HUES64 (cell line): ENCODE measurements around the gene CHRNA9. TPM values are rescaled to one million over a fixed set of nuclear protein-coding genes. Genes with fewer than 3 reads are reported as not detected.
"Not testable (repeated sequence)": the region's sequence is repeated elsewhere in the genome, so short reads cannot be mapped to it uniquely, and the experiment has no call there.

ENCODE experiments used
- H3K27ac ChIP-seq: 2 replicates; pipeline ENCODE4 v1.7.0; 2013; ENCODE audit warnings: low read depth, low read length, inconsistent platforms
- H3K27me3 ChIP-seq: 2 replicates; pipeline ENCODE4 v1.6.1; 2013; ENCODE audit warnings: mild to moderate bottlenecking, low read length; ENCODE audit not compliant: insufficient read depth
- H3K36me3 ChIP-seq: 2 replicates; pipeline ENCODE4 v1.6.1; 2013; ENCODE audit warnings: mild to moderate bottlenecking, low read length; ENCODE audit not compliant: insufficient read depth
- H3K4me1 ChIP-seq: 2 replicates; pipeline ENCODE4 v1.6.1; 2013; ENCODE audit warnings: mild to moderate bottlenecking, low read length, moderate library complexity; ENCODE audit not compliant: insufficient read depth
- H3K4me3 ChIP-seq: 2 replicates; pipeline ENCODE4 v1.5.1; 2013; ENCODE audit warnings: mild to moderate bottlenecking, low read length, moderate library complexity
- H3K9ac ChIP-seq: 2 replicates; pipeline ENCODE4 v1.6.1; 2013; ENCODE audit warnings: mild to moderate bottlenecking, low read depth, low read length
- H3K9me3 ChIP-seq: 2 replicates; pipeline ENCODE4 v1.6.1; 2013; ENCODE audit warnings: low read depth, low read length; ENCODE audit not compliant: insufficient read depth
- WGBS: fragments of 150-250, 120-280 bp; methylation state at CpG from one replicate; pipeline ENCODE4 v1.1.7; 2013; ENCODE audit warnings: missing lambda C conversion rate; 5-methylcytosine and 5-hydroxymethylcytosine counted together
- polyA plus RNA-seq, 2 experiments: library from polyadenylated mRNA; stranded (reverse); fragments of 50-300 nt; gene quantifications; one replicate each; pipeline ENCODE4 v1.2.3, GENCODE V29; 2013

Gene CHRNA9, protein sequence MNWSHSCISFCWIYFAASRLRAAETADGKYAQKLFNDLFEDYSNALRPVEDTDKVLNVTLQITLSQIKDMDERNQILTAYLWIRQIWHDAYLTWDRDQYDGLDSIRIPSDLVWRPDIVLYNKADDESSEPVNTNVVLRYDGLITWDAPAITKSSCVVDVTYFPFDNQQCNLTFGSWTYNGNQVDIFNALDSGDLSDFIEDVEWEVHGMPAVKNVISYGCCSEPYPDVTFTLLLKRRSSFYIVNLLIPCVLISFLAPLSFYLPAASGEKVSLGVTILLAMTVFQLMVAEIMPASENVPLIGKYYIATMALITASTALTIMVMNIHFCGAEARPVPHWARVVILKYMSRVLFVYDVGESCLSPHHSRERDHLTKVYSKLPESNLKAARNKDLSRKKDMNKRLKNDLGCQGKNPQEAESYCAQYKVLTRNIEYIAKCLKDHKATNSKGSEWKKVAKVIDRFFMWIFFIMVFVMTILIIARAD
- polyA plus RNA-seq (2013, experiment 1 of 2): 2.7 TPM
- polyA plus RNA-seq (2013, experiment 2 of 2): 3.0 TPM

DNA sequence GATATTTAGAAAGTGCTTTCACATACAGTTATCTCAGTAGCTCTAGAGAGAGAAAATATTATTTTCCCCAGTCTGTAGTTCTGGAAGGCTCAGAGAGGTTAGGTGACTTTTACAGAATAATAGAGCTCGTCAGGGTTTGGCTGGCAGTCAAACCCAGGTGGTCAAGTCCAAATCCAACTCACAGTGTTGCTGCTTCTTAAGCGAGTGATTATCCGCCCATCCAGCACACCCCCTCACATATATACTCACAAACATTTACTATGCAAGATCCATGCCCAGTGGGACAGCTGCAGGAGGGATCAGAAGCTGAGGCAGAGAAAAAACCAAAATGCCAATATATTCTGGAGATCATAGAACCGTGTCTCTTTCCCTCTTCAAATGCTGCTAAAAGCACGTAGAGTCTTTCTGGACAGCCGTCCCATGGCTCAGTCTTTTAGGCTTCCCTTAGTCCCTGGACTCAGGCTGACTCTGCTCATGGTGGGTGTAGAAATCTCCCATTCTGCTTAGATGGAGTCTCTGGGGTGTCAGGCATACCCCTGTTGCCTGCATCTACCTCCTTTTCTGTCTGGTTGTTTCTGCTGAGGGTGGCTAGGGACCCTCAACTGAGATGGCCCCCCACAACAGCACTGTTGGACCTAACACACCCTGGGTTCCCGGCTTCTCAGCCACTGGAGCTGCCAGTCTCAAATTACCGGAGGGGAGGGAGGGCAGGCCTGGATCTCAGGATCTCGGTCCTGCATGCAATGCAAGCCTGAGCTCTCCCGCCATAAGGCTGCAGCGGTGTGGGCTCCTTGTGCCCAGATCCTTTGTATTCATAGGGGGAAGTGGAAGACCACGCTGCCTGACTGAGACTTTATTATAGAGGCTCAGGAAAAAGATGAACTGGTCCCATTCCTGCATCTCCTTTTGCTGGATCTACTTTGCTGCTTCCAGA, at the start of gene CHRNA9:
TSS of gene CHRNA9 (plus strand) at position 743 of the 934 bp plus-strand sequence. CDS start at position 878, 135 bp downstream.
- WGBS: 51% methylated on average over 12 of the region's 12 CpGs
- Histone ChIP-seq H3K36me3 (no peaks in the 10 kb centered on the region), H3K9me3 (no peaks in the 10 kb centered on the region), H3K4me1 (peaks cover 26% of the 10 kb centered on the region), H3K27me3 (no peaks in the 10 kb centered on the region), H3K4me3 (peak within 1 kb of the TSS; percentile 17; the same call in 1 of the 2 replicates), H3K9ac (peak within 1 kb of the TSS; percentile 18; the same call in 1 of the 2 replicates), H3K27ac (peak within 1 kb of the TSS; percentile 9; the same call in 1 of the 2 replicates)

DNA sequence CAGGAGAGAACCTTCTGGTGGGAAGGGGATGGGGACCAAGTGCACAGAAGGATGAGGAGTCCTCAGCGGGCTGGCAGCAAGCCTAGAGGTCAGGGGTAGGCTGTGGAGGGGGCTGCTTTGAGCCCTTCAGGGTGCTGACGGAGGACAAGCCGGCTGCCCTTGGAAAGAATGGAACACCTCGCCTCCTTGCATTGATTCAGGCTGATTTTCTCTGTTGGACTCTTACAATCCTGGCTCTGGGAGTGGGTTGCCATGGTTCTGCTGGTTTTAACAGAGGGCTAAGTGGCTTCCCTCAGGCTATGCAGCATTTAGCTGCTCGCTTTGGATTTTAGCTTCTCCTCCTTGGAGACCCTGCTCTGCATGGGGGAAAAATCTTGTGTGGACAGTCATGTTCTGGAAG, 49.4 kb upstream of the CHRNA9 start:
- Histone ChIP-seq H3K4me1 (peaks cover 5% of the 10 kb centered on the region; the same call in 1 of the 2 replicates), H3K27ac (no peak overlapping the region), H3K27me3 (no peaks in the 10 kb centered on the region), H3K9ac (no peak overlapping the region), H3K4me3 (no peak overlapping the region), H3K9me3 (no peaks in the 10 kb centered on the region), H3K36me3 (no peaks in the 10 kb centered on the region)
- WGBS: 91% methylated on average over 5 of the region's 5 CpGs

DNA sequence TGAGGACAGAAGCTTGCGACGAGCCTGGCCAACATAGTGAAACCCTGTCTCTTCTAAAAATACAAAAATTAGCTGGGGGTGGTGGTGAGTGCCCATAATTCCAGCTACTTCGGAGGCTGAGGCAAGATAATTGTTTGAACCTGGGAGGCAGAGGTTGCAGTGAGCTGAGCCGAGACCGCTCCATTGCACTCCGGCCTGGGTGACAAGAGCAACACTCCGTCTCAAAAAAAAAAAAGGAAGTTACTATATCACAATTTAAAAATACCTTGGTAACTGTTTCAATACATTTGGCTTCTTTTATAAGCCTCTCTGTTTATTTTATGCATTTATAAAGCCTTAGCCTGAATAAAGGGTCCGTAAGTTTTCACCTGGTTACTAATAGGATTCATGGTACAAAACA, 46.6 kb upstream of the CHRNA9 start:
- Histone ChIP-seq H3K36me3 (no peaks in the 10 kb centered on the region), H3K27me3 (no peaks in the 10 kb centered on the region), H3K4me1 (peaks cover 9% of the 10 kb centered on the region; the same call in 1 of the 2 replicates), H3K9ac (no peak overlapping the region), H3K9me3 (no peaks in the 10 kb centered on the region), H3K27ac (no peak overlapping the region), H3K4me3 (no peak overlapping the region)
- WGBS: 98% methylated on average over 6 of the region's 8 CpGs

DNA sequence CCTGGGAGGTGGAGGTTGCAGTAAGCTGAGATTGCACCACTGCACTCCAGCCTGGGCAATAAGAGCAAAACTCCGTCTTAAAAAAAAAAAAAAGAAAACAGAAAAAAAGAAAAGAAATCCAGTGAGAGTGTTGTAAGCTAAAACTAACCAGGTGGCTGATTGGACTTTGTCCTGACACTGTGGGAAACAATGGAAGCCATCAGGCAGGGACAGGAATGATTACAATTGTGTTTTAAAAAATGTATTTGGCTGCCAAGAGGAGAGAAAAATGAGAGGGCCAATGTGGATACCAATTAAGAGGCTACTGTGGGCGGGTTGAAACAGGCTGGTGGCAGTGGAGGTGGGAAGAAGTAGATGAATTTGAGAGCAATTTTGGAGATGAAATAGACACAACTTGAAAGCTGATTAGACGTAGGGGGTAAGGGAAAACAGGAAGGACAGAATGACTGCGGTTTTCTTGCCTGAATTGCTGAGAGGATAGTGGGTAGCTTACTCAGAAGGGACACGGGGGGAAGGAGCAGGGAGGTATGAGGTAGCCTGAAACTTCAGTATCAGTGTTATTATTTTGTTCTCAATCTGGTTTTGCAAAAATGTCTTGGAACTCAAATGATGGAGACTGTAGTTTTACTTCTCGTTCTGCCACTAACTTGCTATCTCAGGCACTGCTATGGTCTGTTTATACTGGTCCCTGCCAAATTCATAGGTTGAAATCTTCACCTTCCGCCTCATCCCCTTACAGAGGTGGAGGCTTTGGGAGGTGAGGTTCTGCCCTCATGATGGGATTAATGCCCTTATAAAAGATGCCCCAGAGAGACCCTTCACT, 45.6 kb upstream of the CHRNA9 start:
- H3K27me3 ChIP-seq: no peaks in the 10 kb centered on the region
- H3K9me3 ChIP-seq: no peaks in the 10 kb centered on the region
- H3K9ac ChIP-seq: no peak overlapping the region
- H3K36me3 ChIP-seq: no peaks in the 10 kb centered on the region
- peaks cover 9% of the 10 kb centered on the region; the same call in 1 of the 2 replicates for H3K4me1 ChIP-seq
- H3K4me3 ChIP-seq: no peak overlapping the region
- 84% methylated on average over 7 of the region's 7 CpGs for WGBS
- H3K27ac ChIP-seq: no peak overlapping the region

DNA sequence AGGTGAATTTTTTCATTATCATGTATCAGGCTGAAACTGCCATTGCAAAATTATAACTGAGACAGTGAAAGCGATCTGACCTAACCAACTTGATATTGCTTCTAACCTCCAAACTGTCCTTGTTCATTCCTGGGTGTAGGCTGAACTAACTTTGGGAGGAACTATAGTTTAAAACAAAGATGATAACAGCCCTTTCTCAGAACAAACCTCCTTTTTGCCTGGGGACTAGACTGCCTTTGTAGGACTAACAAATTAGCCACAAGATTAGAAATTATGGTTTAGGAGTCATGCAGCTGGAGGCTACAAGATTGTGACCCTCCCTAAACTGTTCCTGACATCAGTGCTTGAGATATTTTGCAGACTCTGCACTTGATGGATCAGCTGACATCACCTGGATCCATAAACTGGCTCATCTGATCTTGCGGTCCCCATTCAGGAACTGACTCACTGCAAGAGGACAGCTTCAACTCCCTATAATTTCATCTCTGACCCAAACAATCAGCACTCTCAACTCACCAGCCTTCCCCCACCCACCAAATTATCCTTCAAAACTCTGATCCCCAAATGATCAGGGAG, 44.4 kb upstream of the CHRNA9 start:
- not testable (repeated sequence) for H3K27ac ChIP-seq, H3K4me3 ChIP-seq, H3K4me1 ChIP-seq, H3K36me3 ChIP-seq, H3K27me3 ChIP-seq, H3K9me3 ChIP-seq, H3K9ac ChIP-seq
- 97% methylated on average over 2 of the region's 2 CpGs for WGBS

DNA sequence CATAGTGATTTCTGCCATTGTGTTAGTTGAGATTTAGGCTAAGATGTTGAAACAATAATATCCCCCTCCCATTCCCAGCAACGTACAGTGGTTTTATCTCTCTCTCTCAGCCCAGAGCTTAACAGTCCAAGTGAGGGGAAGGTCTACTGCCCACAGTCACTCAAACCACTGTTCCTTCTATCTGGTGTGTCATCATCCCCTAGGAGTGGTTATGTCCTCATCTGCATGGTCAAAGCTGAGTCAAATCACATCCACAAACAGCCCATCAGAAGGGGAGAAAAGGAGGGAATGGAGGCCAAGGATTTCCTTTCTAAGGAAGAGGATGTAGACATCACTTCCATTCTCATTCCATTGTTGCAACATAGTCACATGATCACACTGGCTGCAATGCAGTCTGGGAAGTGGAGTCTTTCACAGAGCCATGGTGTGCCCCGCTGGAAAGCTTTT, 42.8 kb upstream of the CHRNA9 start:
- no peak overlapping the region for H3K27ac ChIP-seq
- H3K27me3 ChIP-seq: no peaks in the 10 kb centered on the region
- H3K9me3 ChIP-seq: peaks cover 11% of the 10 kb centered on the region
- H3K4me3 ChIP-seq: no peak overlapping the region
- peaks cover 9% of the 10 kb centered on the region; the same call in 1 of the 2 replicates for H3K4me1 ChIP-seq
- no peak overlapping the region for H3K9ac ChIP-seq
- H3K36me3 ChIP-seq: no peaks in the 10 kb centered on the region
- WGBS: 98% methylated on average over 2 of the region's 2 CpGs

DNA sequence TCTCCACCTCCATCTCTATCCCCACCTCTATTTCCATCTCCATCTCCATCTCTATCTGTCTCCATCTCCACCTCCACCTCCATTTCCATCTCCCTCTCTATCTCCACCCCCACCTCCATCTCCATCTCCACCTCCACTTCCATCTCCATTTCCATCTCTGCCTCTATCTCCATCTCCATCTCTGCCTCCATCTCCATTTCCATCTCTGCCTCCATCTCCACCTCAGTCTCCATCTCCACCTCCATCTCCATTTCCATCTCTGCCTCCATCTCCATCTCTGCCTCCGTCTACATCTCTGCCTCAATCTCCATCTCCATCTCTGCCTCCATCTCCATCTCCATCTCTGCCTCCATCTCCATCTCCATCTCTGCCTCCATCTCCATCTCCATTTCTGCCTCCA, 40.8 kb upstream of the CHRNA9 start:
- H3K9ac ChIP-seq: no peak overlapping the region

DNA sequence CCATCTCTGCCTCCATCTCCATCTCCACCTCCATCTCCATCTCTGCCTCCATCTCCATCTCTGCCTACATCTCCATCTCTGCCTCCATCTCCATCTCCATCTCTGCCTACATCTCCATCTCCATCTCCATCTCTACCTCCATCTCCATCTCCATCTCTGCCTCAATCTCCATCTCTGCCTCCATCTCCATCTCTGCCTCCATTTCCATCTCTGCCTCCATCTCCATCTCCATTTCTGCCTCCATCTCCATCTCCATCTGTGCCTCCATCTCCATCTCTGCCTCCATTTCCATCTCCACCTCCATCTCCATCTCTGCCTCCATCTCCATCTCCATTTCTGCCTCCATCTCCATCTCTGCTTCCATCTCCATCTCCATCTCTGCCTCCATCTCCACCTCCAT, 40.1 kb upstream of the CHRNA9 start:
- H3K4me1 ChIP-seq, H3K27ac ChIP-seq, H3K9ac ChIP-seq, H3K4me3 ChIP-seq, H3K36me3 ChIP-seq, H3K27me3 ChIP-seq: not testable (repeated sequence)
- H3K9me3 ChIP-seq: peaks cover 11% of the 10 kb centered on the region

More for the DNA sequence above, 40.8 kb upstream of the CHRNA9 start:
- H3K36me3 ChIP-seq: no peaks in the 10 kb centered on the region
- H3K4me1 ChIP-seq: peaks cover 9% of the 10 kb centered on the region; the same call in 1 of the 2 replicates
- H3K4me3 ChIP-seq: no peak overlapping the region
- peaks cover 11% of the 10 kb centered on the region for H3K9me3 ChIP-seq
- WGBS: 89% methylated on average over 1 of the region's 1 CpG
- no peak overlapping the region for H3K27ac ChIP-seq
- H3K27me3 ChIP-seq: no peaks in the 10 kb centered on the region

DNA sequence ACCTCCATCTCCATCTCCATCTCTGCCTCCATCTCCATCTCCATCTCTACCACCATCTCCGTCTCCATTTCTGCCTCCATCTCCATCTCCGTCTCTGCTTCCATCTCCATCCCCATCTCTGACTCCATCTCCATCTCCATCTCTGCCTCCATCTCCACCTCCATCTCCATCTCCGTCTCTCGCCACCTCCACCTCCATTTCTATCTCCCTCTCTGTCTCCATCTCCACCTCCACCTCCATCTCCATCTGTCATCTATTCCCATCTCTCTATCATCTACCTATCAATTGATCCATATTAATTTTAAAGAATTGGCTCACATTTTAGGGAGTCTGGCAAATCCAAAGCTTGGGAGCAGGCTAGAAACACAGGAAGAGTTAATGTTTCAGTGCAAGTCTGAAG, 39.6 kb upstream of the CHRNA9 start:
- Histone ChIP-seq H3K36me3 (no peaks in the 10 kb centered on the region), H3K27ac (no peak overlapping the region), H3K4me3 (no peak overlapping the region), H3K9ac (no peak overlapping the region), H3K4me1 (peaks cover 3% of the 10 kb centered on the region; the same call in 1 of the 2 replicates), H3K9me3 (peaks cover 11% of the 10 kb centered on the region), H3K27me3 (no peaks in the 10 kb centered on the region)
- 94% methylated on average over 4 of the region's 4 CpGs for WGBS

DNA sequence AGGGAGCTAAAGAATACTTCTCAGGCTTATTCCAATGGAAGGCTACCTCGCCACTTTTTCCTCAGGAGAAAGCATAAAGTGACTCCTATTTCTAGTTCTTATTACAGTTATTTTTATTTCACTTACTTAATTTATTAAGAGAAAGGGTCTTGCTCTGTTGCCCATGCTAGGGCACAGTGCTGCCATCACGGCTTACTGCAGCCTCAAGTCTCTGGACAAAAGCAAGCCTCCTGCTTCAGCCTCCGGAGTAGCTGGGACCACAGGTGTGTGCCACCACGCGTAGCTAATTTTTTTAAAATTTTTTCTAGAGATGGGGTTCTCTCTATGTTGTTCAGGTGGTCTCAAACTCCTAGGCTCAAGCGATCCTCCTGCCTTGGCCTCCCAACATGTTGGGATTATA, 36.0 kb upstream of the CHRNA9 start:
- Histone ChIP-seq H3K4me3 (no peak overlapping the region), H3K9ac (no peak overlapping the region), H3K36me3 (no peaks in the 10 kb centered on the region), H3K9me3 (peaks cover 11% of the 10 kb centered on the region), H3K4me1 (no peaks in the 10 kb centered on the region), H3K27ac (no peak overlapping the region), H3K27me3 (no peaks in the 10 kb centered on the region)
- 94% methylated on average over 5 of the region's 6 CpGs for WGBS
